Mesothelial cell of epicardium (in vitro differentiated cells): ENCODE results near the gene ST6GAL1. TPM values are rescaled to one million over a fixed set of nuclear protein-coding genes. Genes with fewer than 3 reads are reported as not detected.

ENCODE experiments used
- DNase-seq, 2 experiments: peaks; one replicate each; pipeline ENCODE4 v3.0.0; 2021; ENCODE audit warnings: low spot score in 2 of 2; ENCODE audit not compliant: unreplicated experiment in 2 of 2
- H3K27ac Mint-ChIP-seq: 2 replicates; pipeline ENCODE4 v1.8.0; 2021; ENCODE audit warnings: mixed read lengths
- H3K27me3 Mint-ChIP-seq: 2 replicates; pipeline ENCODE4 v1.8.0; 2021; ENCODE audit warnings: low read depth, mixed read lengths
- H3K36me3 Mint-ChIP-seq: 2 replicates; pipeline ENCODE4 v1.8.0; 2021; ENCODE audit warnings: mixed read lengths
- H3K4me1 Mint-ChIP-seq: 2 replicates; pipeline ENCODE4 v1.8.0; 2021; ENCODE audit warnings: mixed read lengths
- H3K4me3 Mint-ChIP-seq: 2 replicates; pipeline ENCODE4 v1.8.0; 2021; ENCODE audit warnings: mild to moderate bottlenecking, moderate library complexity, mixed read lengths
- H3K9me3 Mint-ChIP-seq: 2 replicates; pipeline ENCODE4 v1.8.0; 2021; ENCODE audit warnings: mixed read lengths
- CTCF ChIP-seq: fragments of 200-600 bp; sonication (generic); IDR thresholded peaks from one replicate; pipeline ENCODE4 v1.5.0; 2021; ENCODE audit warnings: antibody characterized with exemption; ENCODE audit not compliant: unreplicated experiment
- total RNA-seq: library from RNA; stranded (reverse); gene quantifications from 3 replicates; pipeline ENCODE4 v1.2.1, GENCODE V29; 2021

Gene ST6GAL1
- total RNA-seq, 1 donor from 2014 or later, result 50.3 TPM

GRCh38 chr3:186993210-186993782, 63.0 kb downstream of the ST6GAL1 start:
- no peak overlapping the region for H3K4me3 Mint-ChIP-seq
- H3K9me3 Mint-ChIP-seq, result no peaks in the 10 kb centered on the region
- no peak overlapping the region for H3K27ac Mint-ChIP-seq
- no peak for DNase-seq
- H3K36me3 Mint-ChIP-seq, result peaks cover 17% of the 10 kb centered on the region
- TF ChIP-seq CTCF, result no peak
- peaks cover 1% of the 10 kb centered on the region for H3K4me1 Mint-ChIP-seq
- no peaks in the 10 kb centered on the region for H3K27me3 Mint-ChIP-seq

GRCh38 chr3:186994000-186994955, 64.0 kb downstream of the ST6GAL1 start:
- Mint-ChIP-seq H3K36me3 (peaks cover 17% of the 10 kb centered on the region), H3K4me3 (no peak overlapping the region), H3K9me3 (no peaks in the 10 kb centered on the region), H3K4me1 (peaks cover 2% of the 10 kb centered on the region), H3K27ac (no peak overlapping the region), H3K27me3 (no peaks in the 10 kb centered on the region)
- TF ChIP-seq CTCF, result no peak
- DNase-seq, result no peak

- Mint-ChIP-seq H3K4me1 (peaks cover 2% of the 10 kb centered on the region), H3K4me3 (no peak overlapping the region), H3K9me3 (no peaks in the 10 kb centered on the region), H3K27me3 (no peaks in the 10 kb centered on the region), H3K27ac (no peak overlapping the region), H3K36me3 (peaks cover 11% of the 10 kb centered on the region)
- TF ChIP-seq CTCF, result no peak
- DNase-seq, result no peak
Measured at GRCh38 chr3:186996356-186996755, 66.0 kb downstream of the ST6GAL1 start.

GRCh38 chr3:186997061-186997460, 66.7 kb downstream of the ST6GAL1 start:
- H3K27ac Mint-ChIP-seq, result no peak overlapping the region
- TF ChIP-seq CTCF, result no peak

GRCh38 chr3:186997473-186997939, 67.2 kb downstream of the ST6GAL1 start:
- no peak overlapping the region for H3K27ac Mint-ChIP-seq
- peaks cover 2% of the 10 kb centered on the region for H3K36me3 Mint-ChIP-seq
- peaks cover 9% of the 10 kb centered on the region for H3K4me1 Mint-ChIP-seq
- DNase-seq, result no peak
- no peak for TF ChIP-seq CTCF
- no peak overlapping the region for H3K4me3 Mint-ChIP-seq
- no peaks in the 10 kb centered on the region for H3K9me3 Mint-ChIP-seq
- H3K27me3 Mint-ChIP-seq, result no peaks in the 10 kb centered on the region

More at GRCh38 chr3:186997061-186997460, 66.7 kb downstream of the ST6GAL1 start:
- H3K4me1 Mint-ChIP-seq, result peaks cover 5% of the 10 kb centered on the region
- no peak for DNase-seq
- H3K36me3 Mint-ChIP-seq, result peaks cover 4% of the 10 kb centered on the region
- no peaks in the 10 kb centered on the region for H3K27me3 Mint-ChIP-seq
- H3K4me3 Mint-ChIP-seq, result no peak overlapping the region
- H3K9me3 Mint-ChIP-seq, result no peaks in the 10 kb centered on the region
